HG02973 (cell line): ENCODE results near the gene RNF175.

ENCODE experiments used
- ATAC-seq: cut with Tn5 transposase; IDR thresholded peaks from one replicate; pipeline ENCODE4 v1.9.1; 2021; ENCODE audit warnings: moderate library complexity; ENCODE audit not compliant: unreplicated experiment

The RNF175 gene

GRCh38 chr4:153785910-153786721, 26.3 kb upstream of the RNF175 start:
- no peak for ATAC-seq

- ATAC-seq, result no peak
These were observed 24.4 kb upstream of the RNF175 start for GRCh38 chr4:153784166-153784699.

- no peak for ATAC-seq
These were observed 22.8 kb upstream of the RNF175 start for GRCh38 chr4:153782581-153782980.

GRCh38 chr4:153781717-153782416, 22.0 kb upstream of the RNF175 start:
- ATAC-seq, result no peak

GRCh38 chr4:153781280-153781679, 21.5 kb upstream of the RNF175 start:
- ATAC-seq, result no peak

- peak; percentile 87 for ATAC-seq
These were observed 21.1 kb upstream of the RNF175 start for GRCh38 chr4:153780876-153781275.

GRCh38 chr4:153780221-153780620, 20.4 kb upstream of the RNF175 start:
- no peak for ATAC-seq

GRCh38 chr4:153778383-153778782, 18.6 kb upstream of the RNF175 start:
- no peak for ATAC-seq

- no peak for ATAC-seq
These were observed 17.6 kb upstream of the RNF175 start for GRCh38 chr4:153777421-153777820.

- no peak for ATAC-seq
These were observed 16.8 kb upstream of the RNF175 start for GRCh38 chr4:153776601-153777000.

GRCh38 chr4:153773236-153773690, 13.4 kb upstream of the RNF175 start:
- ATAC-seq, result no peak

- no peak for ATAC-seq
These were observed 11.2 kb upstream of the RNF175 start for GRCh38 chr4:153771046-153771445.

GRCh38 chr4:153766758-153767157, 6.9 kb upstream of the RNF175 start:
- no peak for ATAC-seq

- ATAC-seq, result no peak
These were observed 6.1 kb upstream of the RNF175 start for GRCh38 chr4:153765894-153766293.

- ATAC-seq, result no peak
These were observed 5.0 kb upstream of the RNF175 start for GRCh38 chr4:153764601-153765368.

GRCh38 chr4:153763404-153763803, 3.6 kb upstream of the RNF175 start:
- ATAC-seq, result no peak

- no peak for ATAC-seq
These were observed 977 bp downstream of the RNF175 start for GRCh38 chr4:153758688-153759406.

GRCh38 chr4:153758136-153758535, 1.7 kb downstream of the RNF175 start:
- no peak for ATAC-seq

GRCh38 chr4:153757407-153757806, 2.4 kb downstream of the RNF175 start:
- no peak for ATAC-seq

GRCh38 chr4:153755186-153755585, 4.6 kb downstream of the RNF175 start:
- ATAC-seq, result no peak
